ENCODE data around the gene THBS2. TPM values are rescaled to one million over a fixed set of nuclear protein-coding genes. Genes with fewer than 3 reads are reported as not detected.

THBS2 gene
- total and polyA plus RNA-seq, 10 of the 15 experiments (the other 5 are each of a cell fraction or from before 2014, with no cell fraction given), result 0.07 to 0.10 TPM; not detected in 8

GRCh38 chr6:169230946-169231789, 22.5 kb downstream of the THBS2 start:
- TF ChIP-seq, protein P1, sequence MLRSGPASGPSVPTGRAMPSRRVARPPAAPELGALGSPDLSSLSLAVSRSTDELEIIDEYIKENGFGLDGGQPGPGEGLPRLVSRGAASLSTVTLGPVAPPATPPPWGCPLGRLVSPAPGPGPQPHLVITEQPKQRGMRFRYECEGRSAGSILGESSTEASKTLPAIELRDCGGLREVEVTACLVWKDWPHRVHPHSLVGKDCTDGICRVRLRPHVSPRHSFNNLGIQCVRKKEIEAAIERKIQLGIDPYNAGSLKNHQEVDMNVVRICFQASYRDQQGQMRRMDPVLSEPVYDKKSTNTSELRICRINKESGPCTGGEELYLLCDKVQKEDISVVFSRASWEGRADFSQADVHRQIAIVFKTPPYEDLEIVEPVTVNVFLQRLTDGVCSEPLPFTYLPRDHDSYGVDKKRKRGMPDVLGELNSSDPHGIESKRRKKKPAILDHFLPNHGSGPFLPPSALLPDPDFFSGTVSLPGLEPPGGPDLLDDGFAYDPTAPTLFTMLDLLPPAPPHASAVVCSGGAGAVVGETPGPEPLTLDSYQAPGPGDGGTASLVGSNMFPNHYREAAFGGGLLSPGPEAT (IDR thresholded peaks at IDR 0.05; ENCODE audit: low read depth), result no peak
- TF ChIP-seq ZNF217 (IDR thresholded peaks at IDR 0.05) (no peak), ZNF207 (IDR thresholded peaks at IDR 0.05; ENCODE audit: borderline replicate concordance) (no peak), USF1 (IDR thresholded peaks at IDR 0.05; ENCODE audit: borderline replicate concordance, extremely low read length, insufficient read depth, low read depth, low read length) (no peak), CEBPZ (IDR thresholded peaks at IDR 0.05; ENCODE audit: low read depth, low read length) (no peak), RFX5 (IDR thresholded peaks at IDR 0.05; ENCODE audit: low read depth, low read length) (no peak)
- WGBS (ENCODE audit: insufficient coverage, insufficient replicate concordance, low lambda C conversion rate, missing lambda C conversion rate), result 70% methylated on average over 33 of the region's 33 CpGs
- Histone ChIP-seq H2AFZ (ENCODE audit: control insufficient read depth, low read depth, low read length) (no peak overlapping the region), H3K9me3 (replicated peaks; ENCODE audit: control insufficient read depth, insufficient read depth, low read length) (peaks cover 2% of the 10 kb centered on the region; the same call in 1 of the 3 replicates), H3K4me2 (ENCODE audit: control insufficient read depth, insufficient read depth) (no peak overlapping the region), H3K9ac (ENCODE audit: control insufficient read depth, insufficient read depth, low read length) (no peak overlapping the region), H3K79me2 (ENCODE audit: control insufficient read depth, insufficient read depth, low read length) (no peaks in the 10 kb centered on the region), H3K27me3 (replicated peaks in 1 of 2; ENCODE audit: control insufficient read depth in 2 of 2, insufficient read depth in 2 of 2, low read length in 1 of 2) (no peaks in the 10 kb centered on the region), H3K36me3 (ENCODE audit: control insufficient read depth in 2 of 2, insufficient read depth in 2 of 2, low read length in 1 of 2) (no peaks in the 10 kb centered on the region), H3K4me1 (ENCODE audit: control insufficient read depth, insufficient read depth, low read length) (no peaks in the 10 kb centered on the region), H4K20me1 (ENCODE audit: control insufficient read depth, insufficient read depth) (no peaks in the 10 kb centered on the region), H3K27ac (ENCODE audit: control insufficient read depth, insufficient read depth) (no peak overlapping the region), H3K4me3 (no peak overlapping the region)
- ATAC-seq, result no peak
- DNase-seq (ENCODE audit: low read depth, low spot score), result no peak
- ChIA-PET CTCF (no interaction called here), SMC1A (ENCODE audit: uncharacterized antibody, unreplicated experiment) (no interaction called here), POLR2A (no interaction called here), RAD21 (ENCODE audit: unreplicated experiment) (no interaction called here)
- no TSS peak for BruUV-seq (replicated peaks)
- intact Hi-C loops (cut with micrococcal nuclease; ENCODE audit: unreplicated experiment) (no loop called here), in situ Hi-C loops (cut with MboI) (no loop called here)
- FAIRE-seq, result no peak

Data from GM12878 (cell line).